A673 (cell line): Measurements from ENCODE around the gene LCLAT1. TPM values are rescaled to one million over a fixed set of nuclear protein-coding genes. Genes with fewer than 3 reads are reported as not detected.

Experiments used
- BruUV-seq: library from RNA; stranded (reverse); fragments of 400-500 nt; replicated peaks from 2 replicates; lab custom pipeline; 2021; lab: Mats Ljungman, UMichigan
- CTCF ChIA-PET: fragments of 300-600 bp; sonication (Branson Sonifier 250); formaldehyde crosslinking; loops from one replicate; lab custom pipeline; 2022; ENCODE audit warnings: antibody characterized with exemption; lab: Charles Lee
- POLR2A ChIA-PET: fragments of 300-600 bp; sonication (Branson Sonifier 250); formaldehyde crosslinking; loops from one replicate; lab custom pipeline; 2022; ENCODE audit warnings: antibody characterized with exemption; ENCODE audit not compliant: low non-redundant PET; lab: Charles Lee
- DNase-seq: peaks from one replicate; pipeline ENCODE4 v3.0.0-alpha.2; 2015; ENCODE audit warnings: low spot score
- H3K27ac ChIP-seq: fragments of 200-600 bp; sonication (generic); 2 replicates; pipeline ENCODE4 v1.5.1; 2016; ENCODE audit warnings: mixed run types, low read depth, mild to moderate bottlenecking, mixed read lengths, antibody characterized with exemption, low read length; ENCODE audit not compliant: poor library complexity, severe bottlenecking
- H3K27me3 ChIP-seq: fragments of 200-600 bp; sonication (generic); replicated peaks from 2 replicates; pipeline ENCODE4 v1.6.1; 2017; ENCODE audit warnings: mixed run types, low read depth, mild to moderate bottlenecking, mixed read lengths, antibody characterized with exemption, low read length; ENCODE audit not compliant: insufficient read depth, poor library complexity
- H3K36me3 ChIP-seq: fragments of 200-600 bp; sonication (generic); 2 replicates; pipeline ENCODE4 v1.6.1; 2016; ENCODE audit warnings: mixed run types, mild to moderate bottlenecking, mixed read lengths, antibody characterized with exemption, low read length; ENCODE audit not compliant: insufficient read depth, poor library complexity, severe bottlenecking
- H3K4me1 ChIP-seq: fragments of 200-600 bp; sonication (generic); 2 replicates; pipeline ENCODE4 v1.6.1; 2017; ENCODE audit warnings: mixed run types, mild to moderate bottlenecking, mixed read lengths, antibody characterized with exemption, low read length; ENCODE audit not compliant: insufficient read depth, poor library complexity, severe bottlenecking
- H3K4me3 ChIP-seq: fragments of 200-600 bp; sonication (generic); 2 replicates; pipeline ENCODE4 v1.5.1; 2016; ENCODE audit warnings: low read depth, mixed run types, mild to moderate bottlenecking, mixed read lengths, low read length; ENCODE audit not compliant: poor library complexity, severe bottlenecking
- H3K9me3 ChIP-seq: fragments of 200-600 bp; sonication (generic); 2 replicates; pipeline ENCODE4 v1.6.1; 2016; ENCODE audit warnings: mixed run types, low read depth, mild to moderate bottlenecking, mixed read lengths, antibody characterized with exemption, low read length; ENCODE audit not compliant: poor library complexity, severe bottlenecking
- EZH2 ChIP-seq: fragments of 200-600 bp; sonication (generic); IDR thresholded peaks from 2 replicates; pipeline ENCODE4 v1.6.1; 2017; ENCODE audit warnings: borderline replicate concordance, low read depth, mild to moderate bottlenecking, mixed read lengths, antibody characterized with exemption, low read length; ENCODE audit not compliant: poor library complexity, severe bottlenecking
- intact Hi-C: fragments of 100-400 bp; cut with micrococcal nuclease; formaldehyde crosslinking; loops from one replicate; pipeline ENCODE4 v1.10.0; 2022; ENCODE audit not compliant: unreplicated experiment
- total RNA-seq: library from RNA; stranded (reverse); gene quantifications from 2 replicates; pipeline ENCODE4 v1.2.3, GENCODE V29; 2021
- TF ChIP-seq, protein P1 (sequence below): fragments of 300-800, 200-600 bp; sonication (generic); conservative IDR thresholded peaks from 2 replicates; pipeline ENCODE4 v1.5.1; 2017; ENCODE audit warnings: low read depth, mild to moderate bottlenecking, antibody characterized with exemption, low read length, moderate library complexity, mixed read lengths

Gene LCLAT1
- total RNA-seq, 1 experiment from 2014 or later = 35.3 TPM

DNA sequence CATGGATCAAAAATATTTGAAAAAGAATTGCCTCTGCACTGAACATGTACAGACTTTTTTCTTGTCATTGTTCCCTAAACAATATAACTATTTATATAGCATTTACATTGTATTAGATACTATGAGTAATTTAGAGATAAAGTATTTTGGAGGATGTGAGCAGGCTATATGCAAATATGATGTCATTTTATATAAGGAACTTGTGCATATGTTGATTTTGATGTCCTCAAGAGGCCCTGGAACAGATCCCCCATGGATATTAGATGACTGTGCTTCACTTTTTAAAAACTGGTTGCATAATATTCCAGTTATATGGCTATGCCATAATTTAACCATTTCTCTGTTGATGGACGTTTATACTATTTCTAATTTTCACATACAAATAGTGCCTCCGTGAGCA is 16.5 kb downstream of the LCLAT1 start:
- no peaks in the 10 kb centered on the region for H3K9me3 ChIP-seq
- no peak for TF ChIP-seq EZH2
- TF ChIP-seq, protein P1, sequence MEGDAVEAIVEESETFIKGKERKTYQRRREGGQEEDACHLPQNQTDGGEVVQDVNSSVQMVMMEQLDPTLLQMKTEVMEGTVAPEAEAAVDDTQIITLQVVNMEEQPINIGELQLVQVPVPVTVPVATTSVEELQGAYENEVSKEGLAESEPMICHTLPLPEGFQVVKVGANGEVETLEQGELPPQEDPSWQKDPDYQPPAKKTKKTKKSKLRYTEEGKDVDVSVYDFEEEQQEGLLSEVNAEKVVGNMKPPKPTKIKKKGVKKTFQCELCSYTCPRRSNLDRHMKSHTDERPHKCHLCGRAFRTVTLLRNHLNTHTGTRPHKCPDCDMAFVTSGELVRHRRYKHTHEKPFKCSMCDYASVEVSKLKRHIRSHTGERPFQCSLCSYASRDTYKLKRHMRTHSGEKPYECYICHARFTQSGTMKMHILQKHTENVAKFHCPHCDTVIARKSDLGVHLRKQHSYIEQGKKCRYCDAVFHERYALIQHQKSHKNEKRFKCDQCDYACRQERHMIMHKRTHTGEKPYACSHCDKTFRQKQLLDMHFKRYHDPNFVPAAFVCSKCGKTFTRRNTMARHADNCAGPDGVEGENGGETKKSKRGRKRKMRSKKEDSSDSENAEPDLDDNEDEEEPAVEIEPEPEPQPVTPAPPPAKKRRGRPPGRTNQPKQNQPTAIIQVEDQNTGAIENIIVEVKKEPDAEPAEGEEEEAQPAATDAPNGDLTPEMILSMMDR = no peak
- H3K4me3 ChIP-seq = no peak overlapping the region
- intact Hi-C loops = no loop called here
- no peaks in the 10 kb centered on the region for H3K36me3 ChIP-seq
- POLR2A ChIA-PET = no interaction called here
- CTCF ChIA-PET = no interaction called here
- DNase-seq = no peak
- no peak overlapping the region for H3K27ac ChIP-seq
- no peaks in the 10 kb centered on the region for H3K27me3 ChIP-seq
- BruUV-seq = no TSS peak
- H3K4me1 ChIP-seq = no peaks in the 10 kb centered on the region

DNA sequence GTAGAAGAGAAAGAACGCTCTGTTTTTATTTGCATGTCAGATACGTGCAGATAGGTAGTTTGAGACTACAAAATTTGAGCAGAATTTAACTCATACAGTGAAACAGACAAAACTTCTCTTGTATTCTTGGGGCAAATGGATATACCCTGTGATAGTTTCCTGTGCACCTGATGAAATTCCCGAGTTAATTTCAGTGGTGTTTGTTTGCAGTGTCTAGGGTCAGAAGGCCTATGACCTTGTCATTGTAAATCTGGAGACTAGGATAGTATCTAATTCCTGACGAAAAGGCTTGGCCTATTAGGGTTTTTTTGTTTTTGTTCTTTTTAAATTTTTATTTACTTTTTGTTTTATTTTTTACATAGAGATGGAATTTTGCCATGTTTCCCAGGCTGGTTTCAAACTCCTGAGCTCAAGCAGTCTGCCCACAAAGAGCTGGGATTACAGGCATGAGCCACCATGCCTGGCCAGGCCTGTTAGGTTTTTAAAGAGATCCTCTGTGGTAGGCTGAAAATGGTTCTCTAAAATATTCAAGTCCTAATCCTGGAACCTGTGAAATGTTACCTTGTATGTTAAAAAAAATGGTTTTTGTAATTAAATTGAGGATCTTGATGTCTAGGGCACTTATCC is 17.6 kb downstream of the LCLAT1 start:
- H3K27me3 ChIP-seq = no peaks in the 10 kb centered on the region
- H3K4me3 ChIP-seq = no peak overlapping the region
- no peak overlapping the region for H3K27ac ChIP-seq
- intact Hi-C loops = no loop called here
- no peak for DNase-seq
- H3K9me3 ChIP-seq = no peaks in the 10 kb centered on the region
- H3K36me3 ChIP-seq = no peaks in the 10 kb centered on the region
- CTCF ChIA-PET = no interaction called here
- H3K4me1 ChIP-seq = no peaks in the 10 kb centered on the region
- no peak for TF ChIP-seq EZH2
- TF ChIP-seq, protein P1 = no peak
- no TSS peak for BruUV-seq
- POLR2A ChIA-PET = no interaction called here

DNA sequence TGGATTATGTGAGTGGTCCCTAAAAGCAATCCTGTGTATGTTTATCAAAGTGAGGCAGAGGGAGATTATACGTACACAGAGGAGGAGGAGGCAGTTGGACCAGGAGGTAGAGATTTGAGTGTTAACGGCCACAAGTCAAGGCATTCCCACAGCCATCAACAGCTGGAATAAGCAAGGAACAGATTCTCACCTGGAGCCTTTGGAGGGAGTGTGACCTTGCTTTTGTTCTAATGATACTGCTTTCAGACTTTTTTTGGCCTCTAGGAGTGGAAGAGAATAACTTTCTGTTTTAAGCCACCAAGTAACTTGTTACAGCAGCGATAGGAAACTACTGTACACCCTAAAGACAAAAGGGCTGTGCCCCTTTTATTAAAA is 18.1 kb downstream of the LCLAT1 start:
- POLR2A ChIA-PET = no interaction called here
- Histone ChIP-seq H3K4me3 (no peak overlapping the region), H3K36me3 (no peaks in the 10 kb centered on the region), H3K27me3 (no peaks in the 10 kb centered on the region), H3K27ac (no peak overlapping the region), H3K9me3 (peaks cover 3% of the 10 kb centered on the region), H3K4me1 (no peaks in the 10 kb centered on the region)
- intact Hi-C loops = no loop called here
- no TSS peak for BruUV-seq
- CTCF ChIA-PET = no interaction called here
- DNase-seq = no peak
- no peak for TF ChIP-seq EZH2
- TF ChIP-seq, protein P1 = no peak
